GM18505 (cell line): Measurements from ENCODE around the gene DDAH1.

Experiments used
- ATAC-seq: cut with Tn5 transposase; IDR thresholded peaks from one replicate; pipeline ENCODE4 v1.9.1; 2021; ENCODE audit not compliant: unreplicated experiment
- POLR2A ChIP-seq: IDR thresholded peaks from 4 replicates; pipeline ENCODE4 v1.6.1; 2011; ENCODE audit warnings: borderline replicate concordance; ENCODE audit not compliant: insufficient read depth, insufficient read length; ENCODE audit errors: extremely low read depth

Gene DDAH1

DNA sequence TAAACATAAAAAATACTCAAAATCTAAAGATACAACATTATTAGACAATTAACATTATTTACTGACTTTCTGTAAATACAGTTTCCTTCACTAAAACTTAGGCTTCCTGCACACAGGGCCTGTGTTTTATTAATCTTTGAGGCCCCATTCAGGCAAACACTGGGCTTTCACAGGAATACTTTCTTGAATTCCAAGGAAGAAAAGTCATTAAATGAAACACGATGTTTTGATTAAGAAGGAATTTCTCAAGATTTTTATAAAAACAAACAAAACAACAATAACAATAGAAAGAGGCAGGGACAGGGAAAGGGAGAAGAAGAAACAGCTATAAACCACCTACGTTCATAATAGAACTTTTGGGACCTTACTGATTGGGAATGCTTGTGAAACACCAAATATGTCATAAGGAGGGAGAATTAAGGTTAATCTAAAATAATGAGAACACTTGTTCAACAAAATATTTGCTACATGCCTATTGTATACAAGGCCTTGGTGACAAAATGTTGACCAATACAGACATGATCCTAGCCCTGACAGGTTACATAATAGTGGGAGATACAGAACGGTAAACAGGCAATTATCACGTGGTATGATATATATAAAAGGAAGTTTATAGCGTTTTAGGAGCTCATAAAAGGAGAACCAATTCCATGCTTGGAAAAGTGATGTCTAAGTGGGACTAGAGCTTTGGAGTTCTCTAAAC lies 3.6 kb downstream of the DDAH1 start:
- no peak for TF ChIP-seq POLR2A
- ATAC-seq: no peak

DNA sequence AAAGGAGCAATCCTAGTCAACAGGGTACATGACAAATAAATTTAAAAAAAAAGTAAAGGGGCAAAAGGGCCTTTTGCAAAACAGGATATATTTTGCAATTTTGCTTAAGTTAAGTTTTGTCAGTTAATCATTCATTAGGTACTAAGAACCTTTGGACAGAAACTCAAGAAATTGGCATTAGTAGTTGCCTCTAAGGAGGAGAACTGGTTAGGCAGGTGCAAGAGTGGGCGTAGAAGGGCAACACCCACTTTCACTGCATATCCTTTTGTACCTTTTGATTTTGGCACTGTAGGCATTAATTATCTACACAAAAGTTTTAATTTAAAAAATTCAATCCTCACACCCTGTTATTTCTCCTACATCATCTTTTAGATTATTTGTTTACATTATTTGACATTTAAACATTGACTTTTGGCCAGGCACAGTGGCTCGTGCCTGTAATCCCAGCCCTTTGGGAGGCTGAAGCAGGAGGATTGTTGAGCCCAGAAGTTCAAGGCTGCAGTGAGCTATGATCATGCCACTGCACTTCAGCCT lies 4.3 kb downstream of the DDAH1 start:
- no peak for TF ChIP-seq POLR2A
- no peak for ATAC-seq

DNA sequence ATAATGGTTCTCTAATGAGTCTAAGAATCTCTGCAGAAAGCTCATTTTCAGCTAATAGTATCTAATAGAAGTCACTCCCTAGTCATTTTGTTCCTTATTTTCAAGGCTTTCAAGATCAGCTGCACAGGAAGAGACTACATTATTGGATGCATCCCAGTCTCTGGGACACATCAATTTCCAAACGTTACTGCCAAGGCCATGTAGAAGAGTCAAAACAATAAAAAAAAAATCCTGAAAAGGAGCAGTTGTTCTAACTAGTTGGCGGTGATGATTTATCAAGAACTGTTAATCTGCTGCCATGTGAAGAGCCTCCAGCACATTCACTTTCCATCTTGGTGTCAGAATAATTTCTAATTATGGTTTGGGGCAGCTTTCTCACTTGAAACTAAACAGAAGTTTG lies 5.7 kb downstream of the DDAH1 start:
- TF ChIP-seq POLR2A: no peak
- no peak for ATAC-seq

DNA sequence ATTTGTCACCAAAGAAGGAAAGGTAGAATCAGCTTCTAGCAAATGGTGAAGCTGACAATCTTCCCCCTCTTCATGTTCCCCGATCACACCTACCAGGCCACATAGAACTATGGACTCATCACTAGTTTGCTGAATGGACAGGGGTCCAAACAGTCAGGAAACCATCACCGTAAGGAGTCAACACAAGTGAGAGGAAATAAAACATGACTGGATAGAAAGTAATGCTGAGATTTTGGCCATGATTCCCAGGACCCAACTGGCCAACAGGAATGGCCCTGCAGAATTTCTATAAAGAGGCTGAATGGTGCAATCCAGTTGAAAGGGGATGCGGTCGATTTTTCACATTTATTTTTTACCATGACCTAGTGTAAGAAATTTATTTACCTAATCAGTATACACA lies 10.7 kb downstream of the DDAH1 start:
- TF ChIP-seq POLR2A: no peak
- no peak for ATAC-seq

DNA sequence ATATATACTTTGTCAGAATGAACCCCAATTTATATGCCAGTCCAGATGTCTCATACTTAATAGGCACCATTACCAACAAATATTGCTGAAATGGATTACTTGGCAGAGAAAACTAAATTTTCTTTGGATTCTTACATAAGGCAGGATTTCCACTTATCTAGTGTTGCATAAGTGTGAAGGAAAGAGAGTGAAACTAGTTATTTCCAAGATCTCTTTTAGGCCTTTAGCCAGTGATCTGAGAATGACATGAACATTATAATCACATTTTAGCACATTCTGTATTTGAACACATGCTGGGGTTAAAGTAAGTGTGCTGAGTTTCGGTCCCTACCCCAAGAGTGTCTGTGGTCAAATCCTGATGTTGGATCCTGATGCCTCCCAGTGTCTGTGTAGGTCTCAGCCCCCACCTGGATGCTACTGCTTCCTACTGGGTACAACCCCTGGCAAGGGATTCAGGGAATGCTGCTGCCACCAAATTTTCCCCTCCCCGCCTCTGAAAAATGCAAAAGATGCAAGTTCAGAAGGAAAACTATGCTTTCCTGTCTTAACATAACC lies 11.2 kb downstream of the DDAH1 start:
- TF ChIP-seq POLR2A: no peak
- no peak for ATAC-seq

DNA sequence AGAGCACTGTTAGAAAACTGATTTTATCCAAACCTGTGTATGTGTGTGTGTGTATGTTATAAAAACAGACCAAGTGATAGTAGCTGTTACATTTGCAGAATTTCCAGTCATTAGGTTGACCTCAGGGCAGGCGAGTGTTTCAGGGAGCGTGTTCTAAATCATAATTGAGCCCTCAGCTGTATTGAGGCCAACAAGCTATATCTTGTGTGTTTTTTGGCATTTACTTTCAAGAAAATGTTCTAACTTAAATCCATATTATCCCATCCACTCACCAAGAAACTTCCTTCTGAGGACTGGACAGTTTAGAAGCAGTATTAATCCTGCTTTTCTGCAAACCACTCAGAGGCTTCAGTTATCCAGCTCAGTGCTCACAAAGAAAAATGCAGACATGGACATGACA lies 12.0 kb downstream of the DDAH1 start:
- ATAC-seq: no peak
- TF ChIP-seq POLR2A: no peak

DNA sequence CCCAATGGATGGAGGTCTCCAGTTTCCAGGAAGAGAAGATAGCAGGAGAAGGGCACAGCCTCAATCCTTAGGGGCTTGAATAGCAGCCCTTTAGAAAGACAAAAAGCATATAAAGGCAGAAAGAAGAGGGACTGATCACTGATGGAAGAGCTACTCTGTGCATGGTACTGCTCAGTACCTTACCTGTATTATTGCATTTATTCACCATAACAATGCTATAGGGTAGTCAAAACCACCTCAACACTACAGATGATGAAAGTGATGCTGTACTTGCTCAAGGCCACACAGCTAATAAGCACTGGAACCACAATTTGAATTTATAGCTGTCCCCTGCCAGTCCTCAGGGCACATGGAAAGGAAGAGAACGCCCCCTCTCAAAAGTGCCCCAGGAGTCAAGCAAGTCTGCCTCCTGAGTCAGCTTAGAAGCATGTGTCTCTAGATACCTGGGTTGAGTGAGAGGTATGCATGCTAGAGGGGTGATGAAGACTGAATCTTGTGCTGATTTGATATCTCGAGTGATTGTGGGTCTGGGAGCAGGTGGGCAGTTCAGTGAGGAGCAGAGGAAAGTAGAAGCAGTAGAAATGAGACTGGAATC lies 13.6 kb downstream of the DDAH1 start:
- no peak for TF ChIP-seq POLR2A
- no peak for ATAC-seq

DNA sequence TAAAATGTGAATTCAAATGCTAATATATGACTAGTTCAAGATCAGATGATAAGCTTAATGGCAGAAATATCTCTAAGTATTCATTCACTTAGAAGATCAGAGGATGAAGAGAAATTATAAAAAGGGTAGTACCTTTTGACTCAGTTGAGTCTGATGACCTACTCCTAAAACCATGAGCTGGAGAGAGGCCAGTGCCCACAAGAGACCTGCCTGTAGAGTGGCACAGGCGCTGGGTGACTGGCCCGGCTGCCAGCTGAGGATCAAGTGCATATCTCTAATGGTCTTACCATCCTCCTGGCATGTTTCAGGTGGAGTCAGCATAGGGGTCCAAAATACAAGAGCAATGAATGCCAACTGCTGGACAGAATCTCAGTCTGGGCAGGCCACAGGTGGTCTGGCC lies 14.1 kb downstream of the DDAH1 start:
- no peak for TF ChIP-seq POLR2A
- no peak for ATAC-seq

DNA sequence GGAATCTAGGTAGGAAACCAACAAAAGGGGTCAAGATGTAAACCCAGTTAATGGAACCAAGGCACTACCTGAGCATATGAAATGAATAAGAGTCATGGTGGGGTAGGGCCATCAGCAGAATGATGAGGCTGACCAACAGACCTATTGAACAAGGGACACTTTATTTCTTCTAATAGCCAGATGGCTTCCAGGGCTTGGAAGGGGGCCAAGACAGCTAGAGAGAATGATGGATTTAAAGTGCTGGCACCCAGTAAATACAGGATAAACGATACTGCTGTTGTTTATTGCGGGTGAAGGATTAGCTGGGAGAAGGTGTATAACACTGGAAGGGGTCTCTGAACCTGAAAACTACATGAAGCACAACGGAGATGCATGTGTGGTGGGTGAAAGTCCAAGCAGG lies 15.6 kb downstream of the DDAH1 start:
- no peak for ATAC-seq
- no peak for TF ChIP-seq POLR2A

DNA sequence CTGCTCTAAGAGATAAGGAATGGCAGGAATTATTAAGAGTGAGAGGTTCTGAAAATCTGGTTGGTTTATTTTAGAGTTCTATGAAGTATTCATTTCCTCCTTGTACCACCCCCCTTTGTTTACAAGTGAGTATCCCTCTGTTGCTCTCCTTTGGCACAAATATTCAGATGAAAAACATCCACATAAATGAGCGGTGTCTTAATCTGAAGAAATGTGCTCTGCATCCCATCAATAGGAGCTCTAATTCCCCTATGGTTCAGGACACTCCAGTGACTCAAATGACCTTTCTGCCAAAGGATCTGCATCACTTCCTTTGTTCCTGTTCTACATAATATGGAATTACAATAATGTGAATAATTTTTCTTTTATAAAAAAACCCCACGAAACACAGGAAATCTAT lies 16.6 kb downstream of the DDAH1 start:
- ATAC-seq: no peak
- TF ChIP-seq POLR2A: no peak

DNA sequence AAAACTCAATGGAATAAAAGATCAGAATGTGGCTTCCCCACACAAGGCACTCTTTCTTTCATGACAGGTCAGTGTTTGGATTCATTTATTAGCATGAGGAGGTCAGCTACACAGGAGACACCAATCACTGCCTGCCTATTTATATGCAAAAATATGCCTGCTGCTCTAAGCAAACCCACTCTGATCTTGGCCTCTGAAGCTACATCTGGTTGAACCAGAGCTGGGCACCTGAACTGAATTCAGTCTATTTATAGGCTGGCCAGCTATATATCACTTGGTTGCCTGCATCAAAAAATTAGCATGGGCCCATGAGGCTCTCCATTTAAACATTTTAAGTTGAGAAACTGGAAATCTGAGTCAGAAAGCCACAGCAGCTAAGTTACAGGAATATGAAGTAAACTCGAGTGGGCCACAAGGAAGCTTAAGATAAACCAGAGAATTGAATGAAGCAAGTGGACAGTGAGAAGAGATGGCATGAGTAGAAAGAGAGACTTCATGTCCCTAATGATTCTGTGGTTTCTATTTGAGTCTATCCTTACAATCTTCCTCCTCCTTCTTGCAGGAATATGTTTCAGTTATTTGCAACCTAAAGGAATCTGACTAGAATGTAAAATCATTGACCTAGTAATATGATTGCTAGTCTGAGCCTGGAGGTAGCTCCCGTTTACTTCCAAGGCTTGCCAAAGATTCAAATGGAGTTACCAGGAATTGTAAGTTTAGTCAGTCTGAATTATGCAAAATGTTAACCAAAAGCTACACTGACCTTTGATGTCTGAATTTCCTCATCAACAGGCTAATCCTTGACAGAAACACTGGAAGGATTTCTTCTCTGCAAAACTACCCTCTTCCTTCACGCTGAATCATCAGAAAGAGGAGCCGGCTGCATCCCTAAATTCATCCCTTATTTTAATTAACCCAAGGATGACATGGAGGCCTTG lies 17.7 kb downstream of the DDAH1 start:
- no peak for TF ChIP-seq POLR2A
- ATAC-seq: no peak

DNA sequence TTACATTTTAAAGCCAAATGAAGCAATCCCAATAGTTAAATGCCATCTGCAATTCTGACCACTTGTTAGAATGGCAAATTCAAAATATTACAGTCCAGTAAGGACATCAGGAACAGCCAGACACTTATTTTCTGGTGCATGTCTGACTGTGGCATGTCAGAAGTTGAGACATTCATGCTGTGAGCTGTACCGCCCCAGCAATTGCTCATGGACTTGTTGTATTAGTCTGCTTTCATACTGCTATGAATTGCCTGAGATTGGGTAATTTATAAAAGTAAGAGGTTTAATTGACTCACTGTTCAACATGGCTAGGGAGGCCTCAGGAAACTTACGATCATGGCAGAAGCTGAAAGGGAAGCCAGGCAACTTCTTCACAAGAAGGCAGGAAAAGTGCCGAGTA lies 19.1 kb downstream of the DDAH1 start:
- no peak for ATAC-seq
- TF ChIP-seq POLR2A: no peak

DNA sequence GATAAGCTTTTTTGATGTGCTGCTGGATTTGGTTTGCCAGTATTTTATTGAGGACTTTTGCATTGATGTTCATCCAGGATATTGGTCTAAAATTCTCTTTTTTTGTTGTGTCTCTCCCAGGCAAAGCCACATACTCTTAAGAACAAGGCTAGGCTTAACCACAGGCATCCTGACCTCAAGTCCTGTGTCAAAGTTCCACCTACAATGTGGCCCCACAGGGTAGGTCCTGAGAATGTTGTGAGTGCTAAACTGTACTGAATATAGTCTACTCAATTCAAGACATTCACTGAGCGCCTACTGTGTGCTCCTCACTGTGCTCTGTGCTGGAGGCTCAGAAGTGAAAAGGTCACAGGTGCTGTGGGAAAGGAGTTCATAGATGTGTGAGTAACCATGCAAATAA lies 20.6 kb downstream of the DDAH1 start:
- ATAC-seq: no peak
- no peak for TF ChIP-seq POLR2A
